ENCODE data around the gene AVP.

DNA sequence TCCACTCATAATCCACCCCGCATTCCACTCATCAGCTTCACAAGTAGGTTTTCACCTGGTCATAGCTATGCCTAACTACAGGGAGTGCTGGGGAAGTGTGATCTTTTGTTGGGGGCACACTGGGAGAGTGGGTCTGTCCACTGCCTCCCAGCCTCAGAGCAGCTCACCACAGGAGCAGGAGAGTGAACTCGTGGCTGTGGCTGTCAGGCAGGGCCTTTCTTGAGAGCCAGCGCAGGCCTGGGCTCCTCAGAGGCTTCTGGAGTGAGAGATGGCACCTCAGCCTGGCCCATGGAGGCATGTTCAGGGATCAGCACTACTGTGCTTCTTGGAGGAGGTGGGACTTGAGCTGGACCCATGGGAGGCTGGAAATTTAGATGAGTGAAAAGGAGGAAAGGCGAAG is 45.1 kb downstream of the AVP start:
- TF ChIP-seq, protein P1, sequence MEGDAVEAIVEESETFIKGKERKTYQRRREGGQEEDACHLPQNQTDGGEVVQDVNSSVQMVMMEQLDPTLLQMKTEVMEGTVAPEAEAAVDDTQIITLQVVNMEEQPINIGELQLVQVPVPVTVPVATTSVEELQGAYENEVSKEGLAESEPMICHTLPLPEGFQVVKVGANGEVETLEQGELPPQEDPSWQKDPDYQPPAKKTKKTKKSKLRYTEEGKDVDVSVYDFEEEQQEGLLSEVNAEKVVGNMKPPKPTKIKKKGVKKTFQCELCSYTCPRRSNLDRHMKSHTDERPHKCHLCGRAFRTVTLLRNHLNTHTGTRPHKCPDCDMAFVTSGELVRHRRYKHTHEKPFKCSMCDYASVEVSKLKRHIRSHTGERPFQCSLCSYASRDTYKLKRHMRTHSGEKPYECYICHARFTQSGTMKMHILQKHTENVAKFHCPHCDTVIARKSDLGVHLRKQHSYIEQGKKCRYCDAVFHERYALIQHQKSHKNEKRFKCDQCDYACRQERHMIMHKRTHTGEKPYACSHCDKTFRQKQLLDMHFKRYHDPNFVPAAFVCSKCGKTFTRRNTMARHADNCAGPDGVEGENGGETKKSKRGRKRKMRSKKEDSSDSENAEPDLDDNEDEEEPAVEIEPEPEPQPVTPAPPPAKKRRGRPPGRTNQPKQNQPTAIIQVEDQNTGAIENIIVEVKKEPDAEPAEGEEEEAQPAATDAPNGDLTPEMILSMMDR (conservative IDR thresholded peaks at IDR 0.05), result no peak
- TF ChIP-seq ZFX (IDR thresholded peaks at IDR 0.05), result no peak
